DOHH2 (cell line): Measurements from ENCODE around the gene LDLRAD4.

Experiments
- H3F3A ChIP-seq: fragments of 200-600 bp; sonication (generic), shearing (Covaris generic); 2 replicates; pipeline ENCODE4 v1.6.0; 2016; ENCODE audit warnings: antibody characterized with exemption, mild to moderate bottlenecking; ENCODE audit not compliant: control insufficient read depth, insufficient read depth
- H3K27ac ChIP-seq: fragments of 200-600 bp; sonication (generic); 2 replicates; pipeline ENCODE4 v1.5.1; 2014; ENCODE audit warnings: low read depth, mild to moderate bottlenecking, low read length, moderate library complexity
- H3K27me3 ChIP-seq: fragments of 200-600 bp; sonication (generic); 2 replicates; pipeline ENCODE4 v1.6.1; 2014; ENCODE audit warnings: mild to moderate bottlenecking, low read length, mixed read lengths; ENCODE audit not compliant: control insufficient read depth
- H3K36me3 ChIP-seq: fragments of 200-600 bp; sonication (generic); 2 replicates; pipeline ENCODE4 v1.6.1; 2014; ENCODE audit warnings: mild to moderate bottlenecking, low read length, moderate library complexity, mixed read lengths; ENCODE audit not compliant: control insufficient read depth
- H3K4me1 ChIP-seq: fragments of 200-600 bp; sonication (generic); 2 replicates; pipeline ENCODE4 v1.6.1; 2014; ENCODE audit warnings: mild to moderate bottlenecking, low read length, mixed read lengths; ENCODE audit not compliant: control insufficient read depth
- H3K4me2 ChIP-seq: fragments of 200-600 bp; sonication (generic); 2 replicates; pipeline ENCODE4 v1.6.0; 2014; ENCODE audit warnings: mild to moderate bottlenecking, low read length, moderate library complexity
- H3K4me3 ChIP-seq: fragments of 200-600 bp; sonication (generic); 2 replicates; pipeline ENCODE4 v1.5.1; 2014; ENCODE audit warnings: mild to moderate bottlenecking, low read length, mixed read lengths
- H3K79me2 ChIP-seq: fragments of 200-600 bp; sonication (generic); 2 replicates; pipeline ENCODE4 v1.6.1; 2014; ENCODE audit warnings: mild to moderate bottlenecking, low read length, mixed read lengths; ENCODE audit not compliant: control insufficient read depth
- H3K9me2 ChIP-seq: fragments of 200-600 bp; sonication (generic); replicated peaks from 2 replicates; pipeline ENCODE4 v1.6.1; 2014; ENCODE audit warnings: mild to moderate bottlenecking, low read length, mixed read lengths; ENCODE audit not compliant: control insufficient read depth
- H3K9me3 ChIP-seq: fragments of 200-600 bp; sonication (generic); 2 replicates; pipeline ENCODE4 v1.6.1; 2014; ENCODE audit warnings: antibody characterized with exemption, low read length, mixed read lengths; ENCODE audit not compliant: control insufficient read depth, insufficient read depth
- H4K20me1 ChIP-seq: fragments of 200-600 bp; sonication (generic); 2 replicates; pipeline ENCODE4 v1.6.0; 2014; ENCODE audit warnings: low read depth, mild to moderate bottlenecking, antibody characterized with exemption, low read length, moderate library complexity; ENCODE audit not compliant: control insufficient read depth, insufficient read depth
- EZH2phosphoT487 ChIP-seq: fragments of 200-600 bp; sonication (generic); IDR thresholded peaks from 2 replicates; pipeline ENCODE4 v1.6.1; 2017; ENCODE audit warnings: borderline replicate concordance, mild to moderate bottlenecking, antibody characterized with exemption, low read length, moderate library complexity, mixed read lengths
- TF ChIP-seq, protein P1 (sequence below): fragments of 200-600 bp; sonication (generic); IDR thresholded peaks from one replicate; pipeline ENCODE4 v1.5.1; 2014; ENCODE audit warnings: antibody characterized with exemption, mild to moderate bottlenecking, low read depth, low read length; ENCODE audit not compliant: poor library complexity, severe bottlenecking

Gene LDLRAD4

DNA sequence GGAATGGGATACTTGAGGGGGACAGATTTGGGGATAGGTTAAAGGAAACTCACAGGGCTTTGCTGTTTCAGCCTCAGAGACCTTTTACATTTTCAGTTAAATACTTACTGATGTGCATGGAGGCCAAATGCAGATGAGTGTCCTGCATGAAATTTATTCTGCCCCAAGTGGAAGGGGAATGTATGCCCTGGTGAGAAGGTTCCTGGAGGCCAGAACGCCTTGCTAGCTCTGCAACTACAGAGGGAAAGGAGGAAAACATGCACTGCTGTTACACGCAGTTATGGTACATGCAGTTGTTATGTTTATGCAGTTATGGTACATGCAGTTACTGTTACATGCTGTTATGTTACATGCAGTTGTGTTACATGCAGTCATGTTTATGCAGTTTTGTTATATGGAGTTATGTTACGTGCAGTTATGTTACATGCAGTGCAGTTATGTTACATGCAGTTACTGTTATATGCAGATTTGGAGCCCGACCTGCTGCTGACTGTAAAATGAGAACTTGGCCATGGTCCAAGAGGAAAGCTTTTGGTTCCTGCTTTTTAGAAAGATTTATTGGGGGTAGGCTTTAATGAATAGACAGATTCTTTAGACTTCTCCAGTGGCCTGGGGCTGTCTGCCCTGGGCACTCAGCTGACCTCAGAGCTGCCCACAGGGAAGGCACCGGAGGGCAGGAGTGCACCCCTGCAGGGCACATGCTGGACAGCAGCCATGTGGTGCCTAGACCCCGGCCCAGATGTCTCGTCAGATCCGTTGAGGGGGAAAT is 84.1 kb downstream of the LDLRAD4 start:
- no peaks in the 10 kb centered on the region for H3K4me1 ChIP-seq
- H3K9me2 ChIP-seq = no peaks in the 10 kb centered on the region
- no peak overlapping the region for H3K27ac ChIP-seq
- no peak overlapping the region for H3K4me2 ChIP-seq
- no peaks in the 10 kb centered on the region for H4K20me1 ChIP-seq
- H3K27me3 ChIP-seq = peaks cover 2% of the 10 kb centered on the region; the same call in 1 of the 2 replicates
- no peaks in the 10 kb centered on the region for H3F3A ChIP-seq
- no peak overlapping the region for H3K4me3 ChIP-seq
- H3K9me3 ChIP-seq = no peaks in the 10 kb centered on the region
- H3K36me3 ChIP-seq = no peaks in the 10 kb centered on the region
- H3K79me2 ChIP-seq = no peaks in the 10 kb centered on the region
- TF ChIP-seq EZH2phosphoT487 = no peak
- TF ChIP-seq, protein P1, sequence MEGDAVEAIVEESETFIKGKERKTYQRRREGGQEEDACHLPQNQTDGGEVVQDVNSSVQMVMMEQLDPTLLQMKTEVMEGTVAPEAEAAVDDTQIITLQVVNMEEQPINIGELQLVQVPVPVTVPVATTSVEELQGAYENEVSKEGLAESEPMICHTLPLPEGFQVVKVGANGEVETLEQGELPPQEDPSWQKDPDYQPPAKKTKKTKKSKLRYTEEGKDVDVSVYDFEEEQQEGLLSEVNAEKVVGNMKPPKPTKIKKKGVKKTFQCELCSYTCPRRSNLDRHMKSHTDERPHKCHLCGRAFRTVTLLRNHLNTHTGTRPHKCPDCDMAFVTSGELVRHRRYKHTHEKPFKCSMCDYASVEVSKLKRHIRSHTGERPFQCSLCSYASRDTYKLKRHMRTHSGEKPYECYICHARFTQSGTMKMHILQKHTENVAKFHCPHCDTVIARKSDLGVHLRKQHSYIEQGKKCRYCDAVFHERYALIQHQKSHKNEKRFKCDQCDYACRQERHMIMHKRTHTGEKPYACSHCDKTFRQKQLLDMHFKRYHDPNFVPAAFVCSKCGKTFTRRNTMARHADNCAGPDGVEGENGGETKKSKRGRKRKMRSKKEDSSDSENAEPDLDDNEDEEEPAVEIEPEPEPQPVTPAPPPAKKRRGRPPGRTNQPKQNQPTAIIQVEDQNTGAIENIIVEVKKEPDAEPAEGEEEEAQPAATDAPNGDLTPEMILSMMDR = no peak

DNA sequence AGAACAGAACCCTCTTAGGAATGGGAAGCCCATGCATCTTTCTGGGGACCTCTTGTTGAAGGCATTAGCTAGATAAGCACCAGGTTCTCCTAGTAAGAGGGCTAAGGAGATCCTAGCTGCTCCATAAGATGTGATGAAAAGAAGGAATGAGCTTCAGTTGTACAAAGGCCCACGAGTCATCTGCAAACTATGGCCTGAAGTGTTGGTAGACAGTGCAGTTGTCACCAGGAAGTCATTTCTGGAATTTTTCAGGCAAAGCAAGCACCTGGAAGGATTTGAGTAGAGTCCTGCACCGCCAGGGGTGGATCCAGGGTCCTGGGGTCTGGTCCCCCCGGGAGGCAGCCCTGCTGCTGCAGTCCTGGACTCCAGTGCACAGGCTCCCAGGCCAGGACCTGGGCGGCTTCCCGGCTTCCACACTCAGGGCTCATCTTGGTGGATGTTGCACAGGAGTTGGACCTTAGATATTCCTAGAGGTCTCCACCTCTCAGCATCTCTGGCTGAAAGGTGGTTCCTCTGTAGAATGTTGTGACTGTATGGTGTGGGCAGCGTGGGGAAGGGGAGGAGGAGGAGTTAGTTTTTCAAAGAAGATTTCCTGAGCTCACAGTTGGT is 85.3 kb downstream of the LDLRAD4 start:
- Histone ChIP-seq H3K9me3 (no peaks in the 10 kb centered on the region), H4K20me1 (no peaks in the 10 kb centered on the region), H3K27me3 (peaks cover 2% of the 10 kb centered on the region; the same call in 1 of the 2 replicates), H3K27ac (no peak overlapping the region), H3K4me3 (no peak overlapping the region), H3K36me3 (no peaks in the 10 kb centered on the region), H3K79me2 (no peaks in the 10 kb centered on the region), H3F3A (no peaks in the 10 kb centered on the region), H3K4me2 (no peak overlapping the region), H3K4me1 (no peaks in the 10 kb centered on the region), H3K9me2 (no peaks in the 10 kb centered on the region)
- TF ChIP-seq EZH2phosphoT487 = no peak
- TF ChIP-seq, protein P1 = no peak

DNA sequence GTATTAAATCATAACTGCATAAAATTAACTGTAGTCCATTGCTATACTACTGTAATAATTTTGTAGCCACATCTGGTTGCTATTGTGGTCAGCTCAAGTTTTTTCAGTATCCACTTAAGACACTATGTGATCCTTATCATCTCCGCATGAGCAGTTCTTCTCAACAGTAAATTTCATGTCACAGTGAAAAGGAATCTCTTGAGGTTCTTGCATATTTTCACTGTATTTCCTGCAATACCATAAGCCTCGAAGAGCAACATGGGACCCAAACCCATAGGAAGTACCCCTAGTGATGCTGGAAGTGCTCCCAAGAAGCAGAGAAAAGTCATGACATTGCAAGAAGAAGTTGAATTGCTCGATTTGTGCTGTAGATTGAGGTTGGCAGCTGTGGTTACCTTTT is 86.7 kb downstream of the LDLRAD4 start:
- no peak for TF ChIP-seq EZH2phosphoT487
- TF ChIP-seq, protein P1 = no peak
- no peaks in the 10 kb centered on the region for H3K9me2 ChIP-seq
- H4K20me1 ChIP-seq = no peaks in the 10 kb centered on the region
- H3K4me1 ChIP-seq = no peaks in the 10 kb centered on the region
- peaks cover 2% of the 10 kb centered on the region; the same call in 1 of the 2 replicates for H3K27me3 ChIP-seq
- H3K36me3 ChIP-seq = no peaks in the 10 kb centered on the region
- no peaks in the 10 kb centered on the region for H3K9me3 ChIP-seq
- no peaks in the 10 kb centered on the region for H3K79me2 ChIP-seq
- no peak overlapping the region for H3K4me3 ChIP-seq
- H3F3A ChIP-seq = no peaks in the 10 kb centered on the region
- no peak overlapping the region for H3K4me2 ChIP-seq
- no peak overlapping the region for H3K27ac ChIP-seq
